ENCODE data around the gene AMOTL1.
"Not testable (repeated sequence)": the region's sequence is repeated elsewhere in the genome, so short reads cannot be mapped to it uniquely, and the experiment has no call there.

Gene AMOTL1

DNA sequence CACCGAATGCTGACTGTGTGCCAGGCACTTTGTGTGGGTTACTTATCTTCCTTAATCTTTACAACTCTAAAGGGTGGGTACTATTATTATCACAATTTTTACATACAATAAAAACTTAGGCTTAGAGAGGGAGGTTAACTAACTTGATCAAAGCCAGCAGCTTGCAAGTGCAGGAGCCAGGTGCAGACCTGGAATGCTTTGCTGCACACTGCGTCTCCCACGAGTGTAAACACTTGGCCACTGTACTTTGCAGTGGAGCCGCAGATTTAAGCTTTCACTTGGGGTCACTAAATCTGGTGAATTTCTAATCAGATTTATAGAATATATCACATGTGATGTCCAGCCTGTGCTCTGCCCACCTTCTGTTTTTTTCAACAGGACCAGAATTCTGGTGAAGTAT, 36.7 kb downstream of the AMOTL1 start:
- Histone ChIP-seq H3K4me1 (ENCODE audit: control insufficient read depth, insufficient read depth, low read length) (peaks cover 48% of the 10 kb centered on the region), H3K9ac (ENCODE audit: low read length) (no peak overlapping the region), H3K4me3 (ENCODE audit: low read length) (no peak overlapping the region), H3K27ac (ENCODE audit: low read depth, low read length) (no peak overlapping the region), H3K27me3 (ENCODE audit: control insufficient read depth, insufficient read depth, low read length) (no peaks in the 10 kb centered on the region), H3K36me3 (ENCODE audit: control insufficient read depth, insufficient read depth, low read length) (no peaks in the 10 kb centered on the region)

- no peaks in the 10 kb centered on the region for H3K27me3 ChIP-seq (ENCODE audit: control insufficient read depth, insufficient read depth, low read length)
- peaks cover 48% of the 10 kb centered on the region for H3K4me1 ChIP-seq (ENCODE audit: control insufficient read depth, insufficient read depth, low read length)
- no peak overlapping the region for H3K9ac ChIP-seq (ENCODE audit: low read length)
- H3K27ac ChIP-seq (ENCODE audit: low read depth, low read length) = no peak overlapping the region
- no peak overlapping the region for H3K4me3 ChIP-seq (ENCODE audit: low read length)
- H3K36me3 ChIP-seq (ENCODE audit: control insufficient read depth, insufficient read depth, low read length) = no peaks in the 10 kb centered on the region
Observed at GRCh38 chr11:94806014-94806413, 37.9 kb downstream of the AMOTL1 start.

- no peak overlapping the region for H3K9ac ChIP-seq (ENCODE audit: low read length)
- H3K27me3 ChIP-seq (ENCODE audit: control insufficient read depth, insufficient read depth, low read length) = no peaks in the 10 kb centered on the region
Observed at GRCh38 chr11:94806419-94806818, 38.3 kb downstream of the AMOTL1 start.

GRCh38 chr11:94809251-94809650, 41.1 kb downstream of the AMOTL1 start:
- H3K4me3 ChIP-seq (ENCODE audit: low read length) = no peak overlapping the region
- H3K27me3 ChIP-seq (ENCODE audit: control insufficient read depth, insufficient read depth, low read length) = no peaks in the 10 kb centered on the region
- H3K36me3 ChIP-seq (ENCODE audit: control insufficient read depth, insufficient read depth, low read length) = no peaks in the 10 kb centered on the region
- peaks cover 41% of the 10 kb centered on the region for H3K4me1 ChIP-seq (ENCODE audit: control insufficient read depth, insufficient read depth, low read length)
- H3K9ac ChIP-seq (ENCODE audit: low read length) = no peak overlapping the region
- H3K27ac ChIP-seq (ENCODE audit: low read depth, low read length) = peak overlapping the region; percentile 55

More at GRCh38 chr11:94806419-94806818, 38.3 kb downstream of the AMOTL1 start:
- Histone ChIP-seq H3K27ac (ENCODE audit: low read depth, low read length) (no peak overlapping the region), H3K4me1 (ENCODE audit: control insufficient read depth, insufficient read depth, low read length) (peaks cover 44% of the 10 kb centered on the region), H3K4me3 (ENCODE audit: low read length) (no peak overlapping the region), H3K36me3 (ENCODE audit: control insufficient read depth, insufficient read depth, low read length) (no peaks in the 10 kb centered on the region)

DNA sequence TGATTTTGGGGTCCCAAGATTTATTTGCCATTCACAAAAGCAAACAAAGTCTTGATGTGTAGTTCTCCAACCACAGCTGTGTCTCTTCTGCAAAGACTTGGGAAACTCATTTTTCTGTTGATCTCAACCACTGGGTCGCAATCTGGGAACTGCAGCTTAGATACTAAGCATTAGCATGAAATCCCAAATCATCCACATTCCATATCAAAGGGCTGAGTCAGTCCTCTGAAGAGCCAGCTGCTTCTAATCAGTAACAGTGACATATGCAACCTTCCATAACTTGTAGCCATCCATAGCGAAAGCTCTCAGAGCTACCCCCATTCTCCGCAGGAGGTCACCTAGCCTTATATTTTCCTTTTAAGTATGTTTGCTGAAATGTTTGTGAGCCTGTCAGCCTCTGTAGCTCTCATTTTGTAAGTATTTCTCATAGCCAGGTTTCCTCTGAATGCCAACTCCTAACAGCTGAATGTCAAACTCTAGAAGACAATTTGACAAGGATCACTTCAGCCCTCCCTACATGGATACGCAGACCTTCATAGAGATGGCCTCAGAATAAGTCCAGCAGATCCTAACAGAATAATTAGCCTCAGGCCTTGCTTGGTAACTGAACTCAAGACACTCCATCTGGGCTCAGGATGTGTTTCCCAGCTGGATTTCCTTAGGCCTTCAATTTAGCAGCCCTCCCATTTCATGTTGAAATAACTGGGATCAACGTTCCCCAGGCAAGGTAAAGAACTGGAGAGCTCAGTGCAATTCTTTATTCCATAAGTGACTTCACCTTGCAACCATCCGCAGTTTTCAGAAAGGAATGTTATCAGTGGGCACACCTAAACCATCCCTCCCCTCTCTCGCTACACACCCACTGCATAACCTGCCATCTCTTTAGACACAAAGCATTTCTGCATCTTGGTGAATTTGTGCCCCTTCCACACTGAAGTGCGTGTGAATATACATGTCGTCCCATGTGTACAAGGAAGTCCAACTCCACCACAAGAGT, 44.9 kb downstream of the AMOTL1 start:
- H3K27ac ChIP-seq (ENCODE audit: low read depth, low read length) = peak overlapping the region; percentile 41
- H3K9ac ChIP-seq (ENCODE audit: low read length); H3K36me3 ChIP-seq (ENCODE audit: control insufficient read depth, insufficient read depth, low read length); H3K4me3 ChIP-seq (ENCODE audit: low read length); H3K27me3 ChIP-seq (ENCODE audit: control insufficient read depth, insufficient read depth, low read length): not testable (repeated sequence)
- peaks cover 25% of the 10 kb centered on the region for H3K4me1 ChIP-seq (ENCODE audit: control insufficient read depth, insufficient read depth, low read length)

GRCh38 chr11:94814272-94814976, 46.3 kb downstream of the AMOTL1 start:
- H3K27me3 ChIP-seq (ENCODE audit: control insufficient read depth, insufficient read depth, low read length) = no peaks in the 10 kb centered on the region
- no peaks in the 10 kb centered on the region for H3K36me3 ChIP-seq (ENCODE audit: control insufficient read depth, insufficient read depth, low read length)
- H3K4me3 ChIP-seq (ENCODE audit: low read length) = no peak overlapping the region
- H3K4me1 ChIP-seq (ENCODE audit: control insufficient read depth, insufficient read depth, low read length) = peaks cover 21% of the 10 kb centered on the region
- H3K9ac ChIP-seq (ENCODE audit: low read length) = no peak overlapping the region
- H3K27ac ChIP-seq (ENCODE audit: low read depth, low read length) = peak overlapping the region; percentile 77

DNA sequence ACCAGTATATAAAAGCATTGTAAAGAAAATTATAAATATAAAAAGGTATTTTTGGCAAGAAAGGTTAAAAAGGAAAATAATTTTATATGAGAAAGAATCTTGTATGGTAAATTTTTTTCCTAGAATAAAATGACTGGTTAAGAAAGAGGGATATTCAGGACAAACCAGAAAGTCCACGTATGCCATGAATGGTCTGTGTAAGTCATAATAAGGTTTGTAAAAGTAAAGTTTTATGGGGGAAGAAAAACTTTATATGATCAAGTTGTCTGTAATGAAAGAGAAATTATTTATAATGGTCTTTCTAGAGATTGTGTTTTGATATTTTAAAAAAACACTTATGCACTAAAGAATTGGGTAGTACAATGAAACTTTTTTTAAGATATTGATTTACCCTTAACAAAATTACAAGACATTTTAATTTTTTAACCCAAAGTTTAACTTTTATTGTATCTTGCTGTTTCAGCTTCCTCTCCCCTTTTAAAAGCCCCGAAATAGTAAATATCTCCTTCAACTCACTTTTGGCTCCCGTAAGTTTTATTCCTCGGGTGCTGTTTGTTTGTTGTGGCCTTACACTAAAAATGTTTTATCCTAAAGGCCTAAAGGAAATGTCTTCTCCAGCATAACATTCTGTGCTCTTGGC, 47.7 kb downstream of the AMOTL1 start:
- H3K27ac ChIP-seq (ENCODE audit: low read depth, low read length) = no peak overlapping the region
- no peaks in the 10 kb centered on the region for H3K27me3 ChIP-seq (ENCODE audit: control insufficient read depth, insufficient read depth, low read length)
- peaks cover 1% of the 10 kb centered on the region for H3K36me3 ChIP-seq (ENCODE audit: control insufficient read depth, insufficient read depth, low read length)
- no peak overlapping the region for H3K9ac ChIP-seq (ENCODE audit: low read length)
- peaks cover 12% of the 10 kb centered on the region for H3K4me1 ChIP-seq (ENCODE audit: control insufficient read depth, insufficient read depth, low read length)
- no peak overlapping the region for H3K4me3 ChIP-seq (ENCODE audit: low read length)

DNA sequence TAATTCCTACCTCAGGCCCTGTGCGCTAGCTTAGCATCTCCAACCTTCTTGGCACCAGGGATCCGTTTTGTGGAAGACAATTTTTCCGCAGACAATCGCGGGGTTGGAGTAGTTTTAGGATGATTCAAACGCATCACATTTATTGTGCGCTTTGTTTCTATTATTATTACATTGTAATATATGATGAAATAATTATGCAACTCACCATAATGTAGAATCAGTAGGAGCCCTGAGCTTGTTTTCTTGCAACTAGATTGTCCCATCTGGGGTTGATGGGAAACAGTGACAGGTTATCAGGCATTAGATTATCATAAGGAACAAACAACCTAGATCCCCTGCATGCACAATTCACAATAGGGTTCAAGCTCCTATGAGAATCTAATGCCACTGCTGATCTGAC, 52.3 kb downstream of the AMOTL1 start:
- Histone ChIP-seq H3K27ac (ENCODE audit: low read depth, low read length) (no peak overlapping the region), H3K27me3 (ENCODE audit: control insufficient read depth, insufficient read depth, low read length) (no peaks in the 10 kb centered on the region), H3K4me1 (ENCODE audit: control insufficient read depth, insufficient read depth, low read length) (peaks cover 9% of the 10 kb centered on the region), H3K4me3 (ENCODE audit: low read length) (no peak overlapping the region), H3K9ac (ENCODE audit: low read length) (no peak overlapping the region), H3K36me3 (ENCODE audit: control insufficient read depth, insufficient read depth, low read length) (peaks cover 4% of the 10 kb centered on the region)

GRCh38 chr11:94821439-94821838, 53.3 kb downstream of the AMOTL1 start:
- H3K27ac ChIP-seq (ENCODE audit: low read depth, low read length) = no peak overlapping the region
- H3K36me3 ChIP-seq (ENCODE audit: control insufficient read depth, insufficient read depth, low read length) = peaks cover 4% of the 10 kb centered on the region
- no peak overlapping the region for H3K4me3 ChIP-seq (ENCODE audit: low read length)
- no peak overlapping the region for H3K9ac ChIP-seq (ENCODE audit: low read length)
- H3K27me3 ChIP-seq (ENCODE audit: control insufficient read depth, insufficient read depth, low read length) = no peaks in the 10 kb centered on the region
- H3K4me1 ChIP-seq (ENCODE audit: control insufficient read depth, insufficient read depth, low read length) = peaks cover 9% of the 10 kb centered on the region

DNA sequence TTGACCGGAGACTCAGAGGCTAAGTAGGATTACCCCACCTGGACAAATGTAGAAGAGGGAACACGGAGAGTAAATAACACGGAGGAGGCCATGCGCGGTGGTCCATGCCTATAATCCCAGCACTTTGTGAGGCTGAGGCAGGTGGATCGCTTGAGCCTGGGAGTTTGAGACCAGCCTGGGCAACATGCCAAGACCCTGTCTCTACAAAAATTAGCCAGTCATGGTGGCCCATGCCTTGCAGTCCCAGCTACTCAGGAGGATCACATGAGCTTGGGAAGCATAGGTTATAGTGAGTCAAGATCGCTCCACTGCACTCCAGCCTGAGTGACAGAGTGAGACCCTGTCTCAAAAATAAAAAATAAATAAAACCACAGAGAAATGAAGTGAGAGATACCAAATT, 53.9 kb downstream of the AMOTL1 start:
- Histone ChIP-seq H3K4me1 (ENCODE audit: control insufficient read depth, insufficient read depth, low read length) (peaks cover 9% of the 10 kb centered on the region), H3K27ac (ENCODE audit: low read depth, low read length) (no peak overlapping the region), H3K27me3 (ENCODE audit: control insufficient read depth, insufficient read depth, low read length) (no peaks in the 10 kb centered on the region), H3K4me3 (ENCODE audit: low read length) (no peak overlapping the region), H3K36me3 (ENCODE audit: control insufficient read depth, insufficient read depth, low read length) (peaks cover 4% of the 10 kb centered on the region), H3K9ac (ENCODE audit: low read length) (no peak overlapping the region)

- H3K9ac ChIP-seq (ENCODE audit: low read length) = no peak overlapping the region
- no peak overlapping the region for H3K27ac ChIP-seq (ENCODE audit: low read depth, low read length)
- no peak overlapping the region for H3K4me3 ChIP-seq (ENCODE audit: low read length)
- no peaks in the 10 kb centered on the region for H3K27me3 ChIP-seq (ENCODE audit: control insufficient read depth, insufficient read depth, low read length)
- H3K36me3 ChIP-seq (ENCODE audit: control insufficient read depth, insufficient read depth, low read length) = peaks cover 4% of the 10 kb centered on the region
- H3K4me1 ChIP-seq (ENCODE audit: control insufficient read depth, insufficient read depth, low read length) = peaks cover 9% of the 10 kb centered on the region
Observed at GRCh38 chr11:94823102-94823732, 55.1 kb downstream of the AMOTL1 start.

DNA sequence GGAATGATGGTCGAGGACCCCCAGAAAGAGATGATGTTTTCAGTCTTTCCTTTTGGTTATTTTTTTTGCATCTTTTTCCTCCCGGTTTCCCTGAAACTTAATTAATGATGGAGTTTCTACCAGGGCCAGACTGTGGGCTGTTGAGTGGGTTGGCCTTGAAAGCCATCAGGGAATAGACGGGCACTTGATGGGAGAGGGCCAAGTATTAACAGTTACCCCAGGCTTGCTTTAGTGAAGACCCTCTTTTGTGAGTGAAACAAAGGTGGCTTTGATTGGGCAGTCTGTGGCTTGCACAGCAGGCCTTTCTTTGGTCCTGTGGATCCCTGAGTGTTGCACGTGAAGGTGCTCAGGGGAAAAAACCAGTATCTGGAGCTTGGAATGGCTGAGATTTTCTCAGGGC, 56.9 kb downstream of the AMOTL1 start:
- peaks cover 9% of the 10 kb centered on the region for H3K4me1 ChIP-seq (ENCODE audit: control insufficient read depth, insufficient read depth, low read length)

More for the DNA sequence above, 56.9 kb downstream of the AMOTL1 start:
- Histone ChIP-seq H3K4me3 (ENCODE audit: low read length) (no peak overlapping the region), H3K27ac (ENCODE audit: low read depth, low read length) (no peak overlapping the region), H3K36me3 (ENCODE audit: control insufficient read depth, insufficient read depth, low read length) (peaks cover 4% of the 10 kb centered on the region), H3K27me3 (ENCODE audit: control insufficient read depth, insufficient read depth, low read length) (no peaks in the 10 kb centered on the region), H3K9ac (ENCODE audit: low read length) (no peak overlapping the region)

Measured in rectal smooth muscle tissue (tissue), 1 donor.